ENCODE results near the gene SURF6.

DNA sequence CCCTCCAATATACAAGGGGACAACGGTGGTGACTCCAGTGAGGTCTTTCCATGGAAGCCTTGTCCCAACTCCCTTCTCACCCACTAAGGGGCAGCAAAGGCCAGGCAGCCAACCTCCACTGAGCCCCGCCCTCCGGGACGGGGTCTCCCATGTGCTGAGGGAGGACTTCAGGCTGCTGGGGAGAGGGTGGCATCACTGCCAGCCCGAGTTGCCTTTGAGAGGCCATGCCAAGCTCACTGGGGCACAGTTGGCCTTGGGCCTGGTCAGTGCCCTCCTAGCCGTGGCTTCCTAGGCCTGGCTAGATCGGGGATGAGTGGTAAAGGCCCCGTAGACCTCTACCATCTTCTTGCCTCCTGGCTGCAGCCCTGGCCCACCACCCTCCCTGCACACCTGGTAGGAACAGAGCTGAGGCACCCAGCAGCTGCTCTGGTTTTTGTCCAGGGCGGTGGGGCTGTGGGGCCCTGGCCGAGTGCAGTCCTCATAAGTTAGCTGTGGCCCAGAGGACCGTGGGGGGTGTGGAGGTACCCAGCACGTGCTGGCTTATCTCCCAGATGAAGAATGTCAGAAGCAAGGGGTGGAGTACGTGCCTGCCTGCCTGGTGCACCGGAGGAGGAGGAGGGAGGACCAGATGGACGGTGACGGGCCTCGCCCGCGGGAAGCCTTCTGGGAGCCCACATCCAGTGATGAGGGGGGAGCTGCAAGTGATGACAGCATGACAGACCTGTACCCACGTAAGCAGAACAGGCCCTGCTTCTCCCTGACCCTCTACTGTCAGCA, 23.6 kb upstream of the SURF6 start:
- TF ChIP-seq, protein P1, sequence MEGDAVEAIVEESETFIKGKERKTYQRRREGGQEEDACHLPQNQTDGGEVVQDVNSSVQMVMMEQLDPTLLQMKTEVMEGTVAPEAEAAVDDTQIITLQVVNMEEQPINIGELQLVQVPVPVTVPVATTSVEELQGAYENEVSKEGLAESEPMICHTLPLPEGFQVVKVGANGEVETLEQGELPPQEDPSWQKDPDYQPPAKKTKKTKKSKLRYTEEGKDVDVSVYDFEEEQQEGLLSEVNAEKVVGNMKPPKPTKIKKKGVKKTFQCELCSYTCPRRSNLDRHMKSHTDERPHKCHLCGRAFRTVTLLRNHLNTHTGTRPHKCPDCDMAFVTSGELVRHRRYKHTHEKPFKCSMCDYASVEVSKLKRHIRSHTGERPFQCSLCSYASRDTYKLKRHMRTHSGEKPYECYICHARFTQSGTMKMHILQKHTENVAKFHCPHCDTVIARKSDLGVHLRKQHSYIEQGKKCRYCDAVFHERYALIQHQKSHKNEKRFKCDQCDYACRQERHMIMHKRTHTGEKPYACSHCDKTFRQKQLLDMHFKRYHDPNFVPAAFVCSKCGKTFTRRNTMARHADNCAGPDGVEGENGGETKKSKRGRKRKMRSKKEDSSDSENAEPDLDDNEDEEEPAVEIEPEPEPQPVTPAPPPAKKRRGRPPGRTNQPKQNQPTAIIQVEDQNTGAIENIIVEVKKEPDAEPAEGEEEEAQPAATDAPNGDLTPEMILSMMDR (IDR thresholded peaks at IDR 0.05; ENCODE audit: poor library complexity): peak; percentile 39
- TF ChIP-seq EZH2 (IDR thresholded peaks at IDR 0.05; ENCODE audit: borderline replicate concordance): no peak
